Erythroblast (primary cell): ENCODE results near the gene STC2.

Source experiments
- DNase-seq, 2 experiments: peaks; one replicate each; lab custom pipeline; 2025; lab: John Stamatoyannopoulos, UW
- GATA1 ChIP-seq: IDR thresholded peaks from 2 replicates; pipeline ENCODE4 v1.6.1; 2011; ENCODE audit warnings: low read depth, mild to moderate bottlenecking, control low read depth, low read length, moderate library complexity
- POLR2A ChIP-seq: IDR thresholded peaks from 2 replicates; pipeline ENCODE4 v1.6.1; 2011; ENCODE audit warnings: mild to moderate bottlenecking, low read length

STC2 gene

GRCh38 chr5:173324115-173325001, 3.9 kb downstream of the STC2 start:
- no peak for TF ChIP-seq POLR2A
- TF ChIP-seq GATA1, result no peak
- peak; percentile 45 to 66 for DNase-seq

DNA sequence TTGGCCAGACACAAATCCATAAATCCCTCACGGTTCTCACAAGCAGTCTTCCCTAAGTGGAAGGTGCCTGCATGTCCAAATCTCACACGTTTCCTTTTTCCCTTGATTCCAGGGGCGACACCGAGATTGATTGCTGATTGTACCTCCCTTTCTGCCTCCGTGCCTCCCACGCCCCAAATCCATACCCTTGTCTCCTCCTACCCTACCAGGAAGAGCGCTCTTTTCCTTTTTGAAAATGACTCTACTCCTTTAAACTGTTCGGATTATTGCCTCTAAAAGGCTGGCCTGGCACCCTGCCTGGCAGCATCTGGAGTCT, 4.5 kb downstream of the STC2 start:
- no peak for DNase-seq
- TF ChIP-seq GATA1 (no peak), POLR2A (no peak)

- TF ChIP-seq POLR2A (no peak), GATA1 (no peak)
- no peak for DNase-seq
Measured at GRCh38 chr5:173323106-173323798, 5.0 kb downstream of the STC2 start.

GRCh38 chr5:173321886-173322285, 6.3 kb downstream of the STC2 start:
- no peak for DNase-seq
- TF ChIP-seq GATA1 (no peak), POLR2A (no peak)

DNA sequence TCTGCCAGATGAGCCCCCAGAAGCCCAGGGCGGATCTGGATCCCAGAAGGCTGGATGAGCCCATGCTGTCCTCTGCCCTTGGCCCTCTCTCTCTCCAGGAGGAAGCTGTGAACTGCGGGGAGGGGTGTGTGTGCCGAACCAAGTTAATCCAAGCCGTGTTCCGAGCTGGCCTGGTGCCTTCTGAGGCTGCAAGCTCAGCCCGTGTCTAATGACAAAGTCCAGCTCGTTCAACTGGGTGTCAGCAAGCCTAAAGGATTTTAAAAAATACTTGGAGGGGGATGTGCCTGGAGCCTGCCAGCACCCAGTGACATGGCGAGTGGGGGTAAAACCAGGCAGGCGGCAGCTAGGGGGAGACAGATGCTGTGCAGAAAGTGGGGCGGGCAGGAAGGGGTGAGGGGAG, 8.0 kb downstream of the STC2 start:
- TF ChIP-seq POLR2A, result no peak
- TF ChIP-seq GATA1, result no peak
- no peak for DNase-seq

- DNase-seq, result no peak
- TF ChIP-seq GATA1 (no peak), POLR2A (no peak)
Measured at GRCh38 chr5:173319646-173320045, 8.6 kb downstream of the STC2 start.

DNA sequence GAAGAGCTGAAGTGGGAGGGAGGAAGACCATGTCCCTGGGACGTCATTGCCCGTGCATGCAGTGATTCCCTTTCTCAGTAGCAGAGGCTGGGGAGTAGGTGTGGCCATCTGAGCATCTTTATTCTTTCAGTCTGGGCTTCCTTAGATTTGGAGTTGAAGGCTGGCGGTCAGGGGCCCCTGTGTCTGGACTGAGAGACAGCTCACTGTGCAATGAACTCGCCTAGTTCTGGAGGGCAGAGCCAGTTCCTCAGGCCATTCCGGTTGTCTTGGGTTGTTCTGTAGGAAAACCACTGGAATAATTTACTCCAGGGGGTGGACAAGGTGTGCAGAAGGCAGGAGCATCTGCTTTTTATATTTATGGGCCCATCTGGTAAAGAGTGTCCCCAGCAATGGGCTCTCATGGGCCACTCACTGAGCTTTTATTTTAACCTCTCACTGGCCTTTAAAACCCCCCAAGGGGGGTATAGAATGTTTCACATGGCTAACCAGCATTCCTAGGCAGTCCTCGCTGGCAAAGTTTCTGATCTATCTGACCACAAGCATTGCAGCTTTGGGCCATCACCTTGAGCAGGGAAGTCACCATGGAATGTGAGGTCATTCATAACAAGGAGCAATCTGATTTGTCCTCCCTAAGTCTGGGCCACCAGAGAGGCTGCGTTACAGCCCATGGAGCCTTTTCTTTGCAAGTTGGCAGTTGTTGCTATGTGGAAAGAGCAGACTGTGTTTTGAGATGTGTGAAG, 9.2 kb downstream of the STC2 start:
- DNase-seq, result no peak
- TF ChIP-seq GATA1, result no peak
- no peak for TF ChIP-seq POLR2A

DNA sequence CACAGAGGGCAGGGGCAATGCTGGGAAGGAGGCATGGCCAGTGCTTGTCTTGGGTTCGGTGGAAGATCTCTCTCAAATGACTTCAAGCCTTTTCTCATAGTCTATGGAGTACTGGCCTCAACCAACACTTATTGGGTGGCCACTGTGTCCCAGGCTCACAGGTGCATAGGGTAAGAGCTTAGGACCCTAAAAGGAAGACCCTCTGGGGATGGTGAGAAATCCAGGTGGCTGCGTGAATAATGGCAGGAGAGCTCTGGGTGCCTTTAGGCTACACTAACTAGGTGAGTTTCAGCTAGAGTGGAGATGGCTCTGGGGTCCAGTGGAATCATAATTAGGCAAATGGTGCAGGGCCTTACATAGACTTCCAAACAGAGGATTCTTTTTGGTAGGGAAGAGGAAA, 9.9 kb downstream of the STC2 start:
- TF ChIP-seq GATA1, result no peak
- no peak for TF ChIP-seq POLR2A
- no peak for DNase-seq

GRCh38 chr5:173317852-173318251, 10.4 kb downstream of the STC2 start:
- no peak for DNase-seq
- TF ChIP-seq GATA1 (no peak), POLR2A (no peak)

DNA sequence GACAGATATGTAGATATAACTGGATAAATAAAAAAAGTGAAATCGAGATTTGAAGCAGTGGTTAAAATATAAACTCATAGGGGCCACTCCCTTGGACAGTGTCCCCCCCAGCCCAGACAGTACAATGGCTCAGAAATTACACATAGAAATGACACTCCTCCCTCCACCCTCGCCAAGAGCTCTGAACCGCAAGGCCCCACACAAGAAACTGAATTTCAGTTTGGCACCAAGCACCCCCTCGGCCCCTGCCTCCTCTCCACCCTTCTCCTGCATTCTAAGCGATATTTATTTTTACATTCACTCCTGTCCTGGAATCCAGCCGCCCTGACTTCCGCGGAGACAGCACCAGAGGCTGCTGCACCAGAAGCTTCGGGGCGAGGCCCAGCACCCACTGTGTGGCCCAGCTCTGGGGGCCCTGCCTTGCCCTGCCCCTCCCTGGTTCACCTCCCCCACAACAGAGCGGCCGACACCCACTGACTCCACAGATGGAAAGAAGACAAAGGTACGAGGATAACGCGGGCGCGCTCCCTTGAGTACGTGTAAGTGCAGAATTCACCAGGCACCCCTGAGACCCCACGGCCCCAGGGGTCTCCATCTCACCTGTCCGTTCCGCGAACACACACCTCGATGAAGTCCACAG, 11.0 kb downstream of the STC2 start:
- DNase-seq, result no peak
- TF ChIP-seq GATA1 (no peak), POLR2A (no peak)

DNA sequence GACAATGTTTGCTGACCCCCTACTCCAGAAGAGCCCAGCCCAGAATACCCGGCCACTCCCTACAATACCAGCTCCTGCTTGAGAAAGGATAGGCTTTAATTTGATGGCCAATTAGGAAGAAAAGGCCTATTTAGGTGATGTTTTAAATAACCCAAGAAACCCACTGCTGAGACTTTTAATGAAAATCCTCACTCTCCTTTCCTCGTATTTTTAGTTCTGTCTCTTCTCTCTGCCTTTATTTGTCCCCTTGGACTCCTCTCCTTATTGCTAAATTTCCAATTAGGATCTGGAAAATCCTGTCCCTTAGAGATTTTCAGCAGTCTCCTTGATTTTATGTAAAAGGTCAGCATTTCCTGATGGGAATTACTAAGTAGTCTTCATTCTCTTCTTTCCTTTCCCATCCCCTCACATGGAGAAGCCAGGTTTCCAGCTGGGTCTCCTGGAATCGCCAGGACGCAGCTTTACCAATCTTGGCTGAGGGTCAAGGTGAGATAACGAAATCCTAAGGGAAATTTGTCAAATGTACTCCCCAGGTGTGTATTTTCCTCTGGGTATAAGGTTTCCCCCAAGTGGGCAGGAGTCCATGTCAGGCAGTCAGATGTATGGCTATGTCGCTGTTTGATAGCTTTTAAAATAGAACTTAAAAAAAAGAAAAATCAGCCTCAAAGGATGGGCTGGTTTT, 11.7 kb downstream of the STC2 start:
- TF ChIP-seq POLR2A (no peak), GATA1 (no peak)
- no peak for DNase-seq

DNA sequence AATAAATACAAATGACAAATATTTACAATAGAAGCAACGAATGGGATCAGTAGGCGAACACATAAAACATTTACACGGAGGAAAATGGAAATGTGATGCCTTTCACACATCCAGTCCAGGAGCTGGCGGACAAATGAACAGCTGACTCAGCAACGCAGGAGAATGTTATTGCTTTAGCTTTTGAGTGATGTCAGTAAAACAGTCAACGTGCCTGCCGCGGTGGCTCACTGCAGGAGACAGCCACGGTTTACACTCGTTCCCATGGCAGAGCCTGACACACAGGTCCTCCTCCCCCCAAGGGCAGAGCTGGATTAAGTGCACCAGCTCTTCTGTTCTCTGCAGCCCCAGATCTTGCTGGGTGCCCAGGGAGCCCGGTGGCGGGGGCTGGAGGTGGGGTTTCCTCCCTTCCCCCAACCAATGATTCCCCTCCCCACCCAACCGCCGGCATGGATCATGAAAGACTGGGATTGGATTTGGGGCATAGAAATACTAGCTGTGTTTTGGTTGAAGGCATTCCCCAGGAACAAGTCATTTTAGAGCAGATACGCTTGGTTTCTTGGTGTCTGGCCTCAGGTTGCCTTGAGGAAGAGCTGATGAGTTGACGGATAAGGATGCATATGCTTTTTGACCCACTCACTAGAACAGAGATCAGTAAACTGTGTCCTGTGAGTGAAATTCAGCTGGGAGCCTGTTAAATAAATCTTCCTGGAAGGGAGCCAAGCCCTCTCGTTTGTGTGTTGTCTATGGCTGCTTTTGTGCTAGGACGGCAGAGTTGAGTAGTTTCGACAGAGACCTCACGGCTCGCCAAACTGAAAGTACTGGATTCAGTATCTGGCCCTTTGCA, 12.5 kb downstream of the STC2 start:
- TF ChIP-seq GATA1 (no peak), POLR2A (no peak)
- no peak for DNase-seq
